ENCODE measurements around the gene LLCFC1. TPM values are rescaled to one million over a fixed set of nuclear protein-coding genes. Genes with fewer than 3 reads are reported as not detected.
A peak's percentile ranks its signal among the peaks of the same experiment; 100 is the strongest.

The LLCFC1 gene
- total and polyA plus RNA-seq, 2 donors from 2014 or later = not detected

DNA sequence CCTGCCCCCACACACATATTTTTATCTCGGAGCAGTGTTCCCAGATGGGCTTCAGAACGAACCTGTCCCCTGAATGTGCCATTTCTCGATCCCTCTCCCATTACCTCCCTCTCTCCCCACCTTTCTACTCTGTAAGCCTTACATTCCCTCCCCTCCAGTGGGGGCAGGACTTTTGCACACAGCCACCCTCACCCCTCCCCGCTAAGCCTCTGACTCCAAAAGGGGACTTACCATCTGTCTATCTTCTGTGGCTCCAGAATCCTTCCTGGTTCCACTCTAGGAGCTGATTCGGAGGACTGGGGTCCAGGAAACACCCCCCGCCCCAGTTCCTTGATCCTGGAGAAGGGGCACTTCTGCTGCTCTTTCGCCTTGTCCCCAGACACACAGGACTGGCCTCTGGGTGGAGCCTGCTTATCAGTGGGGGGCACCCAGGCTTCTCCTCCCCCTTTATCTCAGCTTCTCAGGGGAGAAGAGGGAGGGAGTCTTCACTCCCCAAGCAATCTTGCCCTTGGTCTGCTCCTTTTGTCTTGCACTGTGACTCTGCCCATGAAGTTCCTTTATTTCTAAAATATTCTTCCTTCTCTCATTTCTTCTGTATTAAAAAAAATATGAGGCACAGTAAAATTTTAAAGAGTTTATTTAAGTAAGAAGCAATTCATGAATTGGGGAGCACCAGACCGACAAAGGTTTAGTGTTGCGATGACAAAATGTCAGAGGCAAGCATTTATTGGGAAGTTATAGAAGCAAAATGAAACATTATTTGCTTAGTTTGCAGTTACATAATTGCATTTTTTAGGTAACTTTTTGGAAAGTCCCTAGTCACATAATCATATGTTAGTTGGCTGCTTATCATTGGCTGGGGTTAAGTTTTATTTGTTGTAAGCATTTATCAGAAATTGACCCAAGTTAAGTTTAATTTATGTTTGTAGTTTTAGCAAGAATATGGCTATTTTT is 23.0 kb downstream of the LLCFC1 start, which contains the start of gene KEL:
TSS of gene KEL (minus strand) at position 391 of the 954 bp plus-strand sequence. CDS start at position 234, 157 bp downstream.
- intact Hi-C loops (cut with DNase I) = no loop called here
- peaks cover 0 to 4% (median 0%) of the 10 kb centered on the region in 3 donors for H3K4me1 ChIP-seq (ENCODE audit: control insufficient read depth in 2 of 3, insufficient read depth in 2 of 3, low read depth in 1 of 3, low read length in 3 of 3)
- H3K4me3 ChIP-seq (ENCODE audit: low read length in 3 of 3) = no peak within 1 kb of the TSS
- DNase-seq (no peak), FAIRE-seq (no peak)
- TF ChIP-seq, protein P1, sequence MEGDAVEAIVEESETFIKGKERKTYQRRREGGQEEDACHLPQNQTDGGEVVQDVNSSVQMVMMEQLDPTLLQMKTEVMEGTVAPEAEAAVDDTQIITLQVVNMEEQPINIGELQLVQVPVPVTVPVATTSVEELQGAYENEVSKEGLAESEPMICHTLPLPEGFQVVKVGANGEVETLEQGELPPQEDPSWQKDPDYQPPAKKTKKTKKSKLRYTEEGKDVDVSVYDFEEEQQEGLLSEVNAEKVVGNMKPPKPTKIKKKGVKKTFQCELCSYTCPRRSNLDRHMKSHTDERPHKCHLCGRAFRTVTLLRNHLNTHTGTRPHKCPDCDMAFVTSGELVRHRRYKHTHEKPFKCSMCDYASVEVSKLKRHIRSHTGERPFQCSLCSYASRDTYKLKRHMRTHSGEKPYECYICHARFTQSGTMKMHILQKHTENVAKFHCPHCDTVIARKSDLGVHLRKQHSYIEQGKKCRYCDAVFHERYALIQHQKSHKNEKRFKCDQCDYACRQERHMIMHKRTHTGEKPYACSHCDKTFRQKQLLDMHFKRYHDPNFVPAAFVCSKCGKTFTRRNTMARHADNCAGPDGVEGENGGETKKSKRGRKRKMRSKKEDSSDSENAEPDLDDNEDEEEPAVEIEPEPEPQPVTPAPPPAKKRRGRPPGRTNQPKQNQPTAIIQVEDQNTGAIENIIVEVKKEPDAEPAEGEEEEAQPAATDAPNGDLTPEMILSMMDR (IDR thresholded peaks at IDR 0.05; ENCODE audit: borderline replicate concordance, extremely low read depth, insufficient read depth) = no peak
- no peaks in the 10 kb centered on the region for H3K36me3 ChIP-seq (ENCODE audit: control insufficient read depth in 2 of 3, insufficient read depth in 3 of 3, low read length in 3 of 3)
- H3K9me3 ChIP-seq (ENCODE audit: control insufficient read depth in 2 of 3, insufficient read depth in 1 of 3, low read length in 3 of 3) = no peaks in the 10 kb centered on the region
- H3K27ac ChIP-seq (ENCODE audit: low read depth in 2 of 2, low read length in 2 of 2) = no peak within 1 kb of the TSS
- no peaks in the 10 kb centered on the region for H3K27me3 ChIP-seq (ENCODE audit: control insufficient read depth, insufficient read depth, low read length)
- H3K9ac ChIP-seq (ENCODE audit: low read length in 3 of 3) = no peak within 1 kb of the TSS

DNA sequence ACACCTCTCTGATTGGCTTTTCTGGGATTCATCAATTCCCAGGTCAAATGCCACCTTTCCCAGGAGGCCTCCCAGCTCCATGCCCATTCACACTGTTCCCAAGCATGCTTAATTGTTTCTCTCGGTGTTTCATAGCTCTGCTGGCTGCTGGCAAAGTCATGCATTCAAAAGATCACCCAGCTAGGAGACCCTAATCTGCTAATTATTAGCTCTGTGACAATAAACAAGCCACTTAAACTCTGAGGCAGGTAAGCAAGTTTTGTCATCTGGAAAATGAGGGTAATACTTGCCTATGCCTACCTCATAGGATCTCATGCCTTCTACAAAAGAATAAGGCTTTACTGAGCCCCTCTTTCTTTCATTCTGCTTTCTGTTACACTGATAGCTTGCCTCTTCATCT is 23.7 kb downstream of the LLCFC1 start:
- Histone ChIP-seq H3K4me3 (ENCODE audit: low read length in 3 of 3) (no peak overlapping the region), H3K4me1 (ENCODE audit: control insufficient read depth in 2 of 3, insufficient read depth in 2 of 3, low read depth in 1 of 3, low read length in 3 of 3) (peaks cover 0 to 4% (median 0%) of the 10 kb centered on the region in 3 donors), H3K36me3 (ENCODE audit: control insufficient read depth in 2 of 3, insufficient read depth in 3 of 3, low read length in 3 of 3) (no peaks in the 10 kb centered on the region), H3K9me3 (ENCODE audit: control insufficient read depth in 2 of 3, insufficient read depth in 1 of 3, low read length in 3 of 3) (no peaks in the 10 kb centered on the region), H3K27ac (ENCODE audit: low read depth in 2 of 2, low read length in 2 of 2) (no peak overlapping the region), H3K27me3 (ENCODE audit: control insufficient read depth, insufficient read depth, low read length) (no peaks in the 10 kb centered on the region), H3K9ac (ENCODE audit: low read length in 3 of 3) (no peak overlapping the region)
- TF ChIP-seq, protein P1 (IDR thresholded peaks at IDR 0.05; ENCODE audit: borderline replicate concordance, extremely low read depth, insufficient read depth) = no peak
- no peak for FAIRE-seq
- intact Hi-C loops (cut with DNase I) = no loop called here
- DNase-seq = peak in 2 of 5 donors; percentile 57 to 59

DNA sequence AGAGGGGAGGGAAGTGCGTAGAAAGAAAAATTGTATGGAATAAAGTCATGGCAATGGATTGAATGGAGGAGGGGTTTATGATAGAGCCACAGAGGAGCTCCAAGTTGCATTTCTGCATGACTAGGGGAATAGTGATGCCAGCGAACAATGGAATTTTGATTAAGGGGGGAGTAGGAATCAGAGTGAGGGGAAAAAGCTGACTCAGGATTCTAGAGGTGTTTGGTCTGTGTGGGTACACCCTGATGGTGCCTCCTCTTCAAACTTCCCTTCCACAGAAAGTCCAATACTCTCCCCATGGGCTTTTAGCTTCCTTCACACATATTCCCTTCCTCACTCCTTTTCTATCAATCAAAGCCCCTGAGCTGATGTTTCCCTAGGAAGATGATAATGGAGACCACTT is 24.7 kb downstream of the LLCFC1 start:
- Histone ChIP-seq H3K27me3 (ENCODE audit: control insufficient read depth, insufficient read depth, low read length) (no peaks in the 10 kb centered on the region), H3K9me3 (ENCODE audit: control insufficient read depth in 2 of 3, insufficient read depth in 1 of 3, low read length in 3 of 3) (no peaks in the 10 kb centered on the region), H3K9ac (ENCODE audit: low read length in 3 of 3) (no peak overlapping the region), H3K36me3 (ENCODE audit: control insufficient read depth in 2 of 3, insufficient read depth in 3 of 3, low read length in 3 of 3) (no peaks in the 10 kb centered on the region), H3K27ac (ENCODE audit: low read depth in 2 of 2, low read length in 2 of 2) (no peak overlapping the region), H3K4me1 (ENCODE audit: control insufficient read depth in 2 of 3, insufficient read depth in 2 of 3, low read depth in 1 of 3, low read length in 3 of 3) (peaks cover 0 to 4% (median 0%) of the 10 kb centered on the region in 3 donors), H3K4me3 (ENCODE audit: low read length in 3 of 3) (no peak overlapping the region)
- FAIRE-seq = no peak
- no peak for DNase-seq
- TF ChIP-seq, protein P1 (IDR thresholded peaks at IDR 0.05; ENCODE audit: borderline replicate concordance, extremely low read depth, insufficient read depth) = no peak
- intact Hi-C loops (cut with DNase I) = no loop called here

Measured in kidney (tissue), 14 donors.